GM21723 (cell line): Measurements from ENCODE around the gene STPG3.

Experiments
- ATAC-seq: cut with Tn5 transposase; IDR thresholded peaks from one replicate; pipeline ENCODE4 v1.9.1; 2021; ENCODE audit warnings: mild to moderate bottlenecking, moderate library complexity; ENCODE audit not compliant: unreplicated experiment

Gene STPG3

DNA sequence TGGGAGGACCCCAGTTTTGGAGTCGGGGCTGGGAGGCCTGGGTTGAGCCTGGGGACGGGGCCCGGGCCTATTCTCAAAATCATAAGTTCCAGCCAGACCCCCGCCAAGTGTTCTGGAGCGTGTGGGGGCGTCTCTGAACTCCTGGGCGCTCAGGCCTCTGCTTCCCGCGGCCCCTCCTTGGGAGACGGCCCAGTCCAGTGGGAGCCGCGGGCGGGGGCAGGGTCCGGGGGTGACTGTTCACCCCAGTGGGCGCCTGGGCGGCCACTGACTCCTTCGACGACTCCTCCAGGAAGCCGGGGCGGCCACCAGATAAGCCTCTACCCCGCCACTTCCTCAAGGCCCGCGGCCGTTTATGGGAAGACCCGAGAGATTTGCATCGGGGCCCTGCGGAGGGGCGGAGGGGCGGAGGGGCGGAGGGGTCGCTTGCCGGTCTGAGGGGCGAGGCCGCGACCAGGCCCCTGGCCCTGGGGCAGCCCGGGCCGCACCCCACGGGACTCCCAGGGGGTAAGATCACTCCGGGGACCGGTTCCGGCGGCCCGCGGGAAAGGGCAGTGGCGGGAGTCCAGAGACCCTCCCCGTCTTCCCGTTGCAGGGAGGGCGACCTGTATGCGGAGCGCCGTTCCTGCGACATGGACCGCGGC lies 27.1 kb downstream of the STPG3 start:
- ATAC-seq: no peak

DNA sequence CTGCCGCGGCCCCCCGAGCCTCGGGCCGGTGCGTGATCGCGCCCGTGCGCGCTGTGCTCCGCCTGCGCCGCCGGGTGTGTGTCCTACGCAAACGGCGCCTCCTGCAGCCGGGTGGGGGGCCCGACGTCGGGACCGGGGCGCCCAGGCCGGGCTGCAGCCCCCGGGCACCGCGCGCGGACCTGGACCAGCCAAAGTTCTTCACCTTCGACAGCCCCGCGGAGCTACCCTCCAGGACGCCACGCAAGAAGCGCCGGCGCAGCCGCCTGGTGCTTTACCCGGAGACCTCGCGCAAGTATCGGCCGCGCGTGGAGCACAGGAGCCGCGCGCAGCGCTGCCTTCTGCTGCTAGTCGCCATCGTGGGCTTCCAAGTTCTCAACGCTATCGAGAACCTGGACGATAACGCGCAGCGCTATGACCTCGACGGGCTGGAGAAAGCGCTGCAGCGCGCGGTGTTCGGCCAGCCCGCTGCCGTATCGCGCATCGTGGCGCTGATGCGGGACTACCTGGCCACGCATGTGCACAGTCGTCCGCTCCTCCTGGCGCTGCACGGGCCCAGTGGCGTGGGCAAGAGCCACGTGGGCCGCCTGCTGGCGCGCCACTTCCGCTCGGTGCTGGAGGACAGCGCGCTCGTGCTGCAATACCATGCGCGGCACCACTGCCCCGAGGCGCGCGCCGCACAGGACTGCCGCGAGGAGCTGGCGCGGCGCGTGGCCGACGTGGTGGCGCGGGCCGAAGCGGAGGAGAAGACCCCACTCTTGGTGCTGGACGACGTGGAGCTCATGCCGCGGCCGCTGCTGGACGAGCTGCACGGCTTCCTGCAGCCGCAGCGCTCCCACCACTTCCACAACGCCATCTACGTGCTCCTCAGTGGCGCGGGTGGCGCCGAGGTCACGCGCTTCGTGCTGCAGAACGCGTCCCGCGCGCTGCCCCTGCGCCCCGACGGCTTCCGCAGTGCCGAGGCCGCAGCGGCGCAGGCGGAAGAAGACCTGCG lies 27.9 kb downstream of the STPG3 start:
- ATAC-seq: no peak

DNA sequence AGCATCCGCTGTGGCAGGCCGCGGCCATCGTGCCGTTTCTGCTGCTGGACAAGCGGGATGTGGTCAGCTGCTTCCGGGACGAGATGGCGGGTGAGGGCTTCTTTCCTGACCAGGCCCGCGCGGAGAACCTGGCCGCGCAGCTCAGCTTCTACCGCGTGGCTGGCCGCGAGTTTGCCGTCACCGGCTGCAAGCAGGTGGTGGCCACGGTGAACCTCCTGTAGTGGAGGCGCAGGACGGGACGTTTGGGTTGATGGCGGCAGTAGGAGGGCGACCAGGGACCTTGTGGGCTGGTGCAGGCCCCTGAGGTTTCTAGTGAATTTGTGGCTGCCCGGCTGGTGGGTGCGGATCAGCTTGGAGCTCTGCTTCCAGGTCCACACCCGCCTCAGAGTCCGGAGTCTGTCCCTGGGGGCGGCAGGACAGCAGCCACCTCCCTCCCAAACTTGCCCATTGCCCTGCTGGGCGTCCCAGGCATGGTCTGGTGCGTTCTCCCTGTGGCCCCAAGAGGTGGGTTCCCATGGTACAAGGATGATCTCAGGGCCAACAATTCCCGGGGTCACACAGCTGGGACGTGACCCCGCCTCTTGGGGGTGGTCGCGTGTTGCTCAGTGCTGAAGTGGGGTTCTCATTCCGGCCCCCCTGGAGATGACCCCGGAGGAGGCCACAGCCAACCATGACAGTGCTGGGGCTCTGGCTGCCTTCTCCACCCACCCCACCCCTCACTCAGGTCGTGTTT lies 28.8 kb downstream of the STPG3 start:
- no peak for ATAC-seq

DNA sequence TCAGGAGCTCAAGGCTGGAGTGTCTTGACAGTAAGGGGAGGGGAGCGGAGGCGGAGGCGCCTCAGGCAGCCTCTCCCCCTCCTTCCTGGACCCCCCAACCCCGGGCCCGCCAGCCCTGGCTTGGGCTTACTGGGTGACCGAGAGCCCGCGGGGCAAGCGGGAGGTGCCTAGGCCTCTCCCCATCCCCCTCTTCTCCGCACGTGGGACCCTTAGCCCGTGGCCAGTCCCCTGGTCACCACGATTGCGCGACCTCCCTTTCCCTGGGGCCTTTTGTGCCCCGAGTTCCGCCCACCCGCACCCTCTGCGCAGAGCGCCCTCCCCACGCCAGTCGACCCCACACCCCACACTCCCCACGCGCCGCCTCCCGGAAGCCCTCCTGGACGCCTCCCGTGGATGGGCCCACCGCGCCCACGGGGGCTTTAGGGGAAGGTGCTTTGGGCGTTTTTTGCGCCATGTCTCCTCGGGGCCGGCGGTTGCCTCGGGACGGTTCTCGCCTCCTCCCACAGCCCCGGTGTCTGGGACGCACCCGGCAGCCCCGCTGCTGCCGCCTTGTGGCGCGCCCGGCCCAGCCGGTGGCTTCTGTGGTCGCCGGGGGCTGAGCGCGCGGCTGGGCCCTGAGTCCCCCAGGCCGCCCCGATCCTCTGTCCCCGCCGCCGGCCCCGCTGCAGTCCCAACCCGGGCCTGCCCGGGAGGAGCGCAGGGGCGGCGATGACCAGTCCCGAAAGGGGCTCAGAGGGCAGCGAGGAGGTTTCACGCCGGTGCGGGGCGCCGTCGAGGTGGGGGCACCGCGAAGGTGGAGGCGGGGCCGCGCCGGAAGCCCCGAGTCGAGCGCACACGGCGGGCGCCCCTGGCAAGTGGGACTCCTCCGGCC lies 29.6 kb downstream of the STPG3 start:
- ATAC-seq: no peak

DNA sequence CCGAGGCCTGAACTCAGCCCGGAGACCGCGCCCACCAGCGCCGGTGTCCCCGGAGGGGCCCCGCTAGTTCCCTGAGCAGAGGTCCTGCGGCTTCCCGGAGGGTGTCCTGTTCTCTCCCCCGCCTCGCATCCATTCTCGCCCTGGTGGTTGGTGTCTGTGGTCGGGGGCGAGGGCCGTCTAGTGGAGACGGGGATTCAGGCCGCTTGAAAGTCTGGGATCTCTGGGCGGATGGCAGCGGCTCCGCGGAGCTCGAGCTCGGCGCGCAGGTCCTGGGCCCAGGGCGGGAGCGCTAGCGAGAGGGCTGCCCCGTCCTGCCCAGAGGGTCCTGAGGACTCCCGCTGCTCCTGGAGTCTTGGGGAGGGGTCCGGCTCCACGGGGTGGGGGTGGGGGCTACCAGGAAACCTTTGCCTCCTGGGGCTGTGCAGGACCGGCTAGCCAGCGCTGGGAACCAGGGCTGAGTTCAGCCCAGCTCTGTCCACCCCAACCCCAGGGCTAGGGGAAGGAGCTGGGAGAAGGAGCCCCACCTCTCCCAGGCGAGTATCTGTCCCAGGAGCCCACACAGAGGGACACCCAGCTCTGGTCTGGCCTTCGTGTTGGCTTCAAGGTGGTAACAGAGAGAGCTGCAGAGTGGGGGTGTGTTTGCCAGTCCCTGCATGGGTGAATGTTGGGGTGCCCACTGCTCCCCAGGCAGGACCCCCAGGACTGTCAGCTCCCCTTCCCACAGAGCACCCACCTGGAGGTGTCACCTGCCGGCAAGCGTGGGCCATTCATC lies 30.4 kb downstream of the STPG3 start:
- ATAC-seq: no peak

DNA sequence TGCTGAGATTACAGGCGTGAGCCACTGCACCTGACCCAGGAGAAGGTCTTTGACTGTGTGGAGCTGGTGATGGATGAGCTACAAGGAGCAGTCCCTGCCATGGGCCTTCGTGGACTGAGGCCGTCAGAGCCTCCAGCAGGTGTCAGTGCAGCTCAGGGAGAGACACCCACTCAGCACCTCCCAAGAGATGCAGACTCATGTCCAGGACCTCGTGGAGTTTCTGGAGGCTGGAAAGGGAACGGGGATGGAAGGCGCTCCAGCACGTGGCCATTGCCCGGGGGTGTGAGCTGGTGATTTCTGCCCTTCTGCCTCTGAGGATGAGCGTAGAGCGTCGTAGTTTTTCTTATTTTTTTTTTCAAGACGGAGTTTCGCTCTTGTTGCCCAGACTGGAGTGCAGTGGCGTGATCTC lies 35.9 kb downstream of the STPG3 start:
- no peak for ATAC-seq

DNA sequence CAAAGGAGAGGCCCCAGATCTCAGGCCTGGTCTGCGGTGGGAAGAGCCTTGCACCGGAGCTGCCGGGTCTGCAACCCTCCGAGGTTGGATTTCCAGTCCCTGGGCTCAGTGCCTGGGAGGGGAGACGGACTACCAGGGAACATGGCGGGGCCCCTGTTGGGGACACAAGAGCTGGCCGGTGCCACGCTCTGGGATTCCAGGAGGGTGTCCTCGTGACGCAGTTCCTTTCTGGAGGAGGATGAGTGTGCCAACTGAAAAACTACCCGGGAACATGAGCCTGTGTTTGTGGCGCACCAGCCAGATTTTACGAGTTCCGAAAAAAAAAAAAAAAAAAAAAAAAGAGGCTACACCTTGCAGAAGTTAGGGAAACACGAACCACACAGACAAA lies 42.0 kb downstream of the STPG3 start:
- no peak for ATAC-seq

DNA sequence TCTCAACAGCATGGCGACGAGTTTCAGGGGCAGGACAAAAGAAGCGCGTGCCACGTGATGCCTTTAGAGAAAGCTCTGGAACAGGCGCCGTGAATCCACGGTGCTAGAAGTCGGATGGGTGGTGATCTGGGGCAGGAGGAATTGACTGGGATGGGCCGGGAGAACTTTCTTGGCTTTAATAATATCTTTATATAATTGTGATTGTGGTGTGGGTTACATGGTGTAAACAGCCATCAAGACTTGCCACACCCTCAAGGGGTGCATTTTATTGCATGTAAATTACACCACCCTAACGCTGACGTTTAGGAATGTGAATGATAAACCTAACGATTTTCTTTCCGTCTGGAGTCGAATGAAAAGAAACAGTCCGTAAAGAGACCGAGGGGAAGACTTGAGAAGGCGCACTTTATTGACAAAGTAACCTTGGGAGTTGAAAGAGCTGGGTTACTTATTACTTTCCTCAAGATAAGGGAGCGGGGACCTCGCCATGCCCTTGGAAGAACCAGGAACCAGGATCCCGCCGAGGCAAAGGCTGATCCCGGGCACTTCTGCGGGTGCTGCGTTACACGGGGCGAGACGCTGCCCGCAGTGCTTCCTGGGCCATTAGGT lies 42.5 kb downstream of the STPG3 start:
- ATAC-seq: no peak

DNA sequence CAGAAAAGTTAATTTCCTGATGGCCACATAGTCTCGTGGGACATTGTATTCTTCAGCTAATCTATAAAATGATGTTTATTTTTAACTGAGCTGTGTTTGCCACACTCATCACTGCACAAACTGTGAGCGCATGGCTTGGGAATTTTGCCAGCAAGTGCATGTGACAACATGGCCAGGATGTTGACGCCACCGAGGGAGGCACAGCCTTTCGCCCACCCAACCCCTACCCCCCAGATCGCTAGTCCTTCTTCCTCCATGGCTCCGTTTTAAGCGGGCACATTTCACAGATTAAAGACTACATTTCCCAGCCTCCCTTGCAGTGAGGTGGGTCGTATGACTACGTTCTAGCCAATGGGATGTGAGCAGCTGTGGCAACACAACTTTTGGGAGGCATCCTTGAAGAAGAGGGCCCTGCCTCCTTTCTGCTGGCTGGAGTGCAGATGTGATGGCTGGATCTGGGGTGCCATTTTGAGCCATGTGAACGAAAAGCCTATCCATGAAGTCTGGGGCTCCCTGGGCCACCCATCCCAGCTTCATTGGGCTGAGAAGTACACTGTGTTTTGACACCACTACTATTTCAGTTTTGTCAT lies 43.1 kb downstream of the STPG3 start:
- ATAC-seq: no peak

DNA sequence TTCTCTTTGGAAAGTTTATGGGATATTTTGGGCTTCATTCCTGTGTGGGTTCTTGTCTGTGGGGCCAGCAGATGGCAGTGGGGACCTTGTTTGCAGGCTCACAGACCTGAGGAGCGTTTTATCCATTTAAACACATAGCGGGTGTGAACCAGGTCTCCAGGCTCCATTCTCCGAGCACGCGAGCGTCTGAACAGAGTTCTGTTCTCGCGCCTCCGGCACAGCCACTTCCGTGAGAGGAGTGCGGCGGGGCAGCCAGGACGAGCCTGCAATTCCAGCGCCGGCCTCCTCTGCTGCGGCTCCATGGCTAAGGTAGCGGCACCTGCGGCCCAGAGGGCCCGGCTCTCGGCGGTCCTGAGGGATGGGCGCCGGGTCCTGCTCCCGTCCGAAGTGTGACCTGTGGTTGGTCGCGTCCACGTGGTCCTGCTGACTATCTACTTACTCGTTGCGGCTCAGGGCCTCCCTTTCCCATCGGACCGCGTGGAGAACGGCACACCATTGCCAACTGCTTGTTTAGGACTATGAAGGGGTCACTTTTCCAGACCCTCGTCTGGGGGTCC lies 43.7 kb downstream of the STPG3 start:
- ATAC-seq: no peak

DNA sequence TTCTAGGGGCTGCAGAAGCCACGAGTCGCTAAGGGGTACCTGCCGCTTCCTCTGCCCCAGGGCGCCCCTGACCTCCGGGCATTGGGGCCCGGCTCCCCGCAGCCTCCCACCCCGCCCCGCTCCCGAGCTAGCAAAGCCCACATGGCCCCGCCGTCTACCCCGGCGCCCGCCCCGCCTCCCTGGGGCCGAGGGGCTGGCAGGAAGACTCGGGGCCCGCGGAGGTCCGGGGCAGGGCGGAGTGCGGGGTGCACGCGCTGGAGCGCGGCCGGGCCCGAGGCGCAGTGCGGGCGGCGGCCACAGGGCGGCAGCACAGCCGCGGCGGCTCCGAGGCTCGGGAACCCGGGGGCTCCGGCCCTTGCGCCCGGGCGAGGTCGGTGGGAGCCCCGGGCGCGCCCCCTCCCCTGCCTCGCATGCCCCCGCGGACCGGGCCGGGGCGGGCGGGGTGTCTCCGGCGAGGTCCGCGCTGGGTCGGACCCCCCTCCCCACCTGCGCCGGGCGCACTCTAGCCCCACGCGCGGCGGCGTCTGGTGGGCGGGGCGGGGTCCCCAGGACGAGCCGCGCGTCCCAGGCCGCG lies 44.2 kb downstream of the STPG3 start:
- no peak for ATAC-seq

DNA sequence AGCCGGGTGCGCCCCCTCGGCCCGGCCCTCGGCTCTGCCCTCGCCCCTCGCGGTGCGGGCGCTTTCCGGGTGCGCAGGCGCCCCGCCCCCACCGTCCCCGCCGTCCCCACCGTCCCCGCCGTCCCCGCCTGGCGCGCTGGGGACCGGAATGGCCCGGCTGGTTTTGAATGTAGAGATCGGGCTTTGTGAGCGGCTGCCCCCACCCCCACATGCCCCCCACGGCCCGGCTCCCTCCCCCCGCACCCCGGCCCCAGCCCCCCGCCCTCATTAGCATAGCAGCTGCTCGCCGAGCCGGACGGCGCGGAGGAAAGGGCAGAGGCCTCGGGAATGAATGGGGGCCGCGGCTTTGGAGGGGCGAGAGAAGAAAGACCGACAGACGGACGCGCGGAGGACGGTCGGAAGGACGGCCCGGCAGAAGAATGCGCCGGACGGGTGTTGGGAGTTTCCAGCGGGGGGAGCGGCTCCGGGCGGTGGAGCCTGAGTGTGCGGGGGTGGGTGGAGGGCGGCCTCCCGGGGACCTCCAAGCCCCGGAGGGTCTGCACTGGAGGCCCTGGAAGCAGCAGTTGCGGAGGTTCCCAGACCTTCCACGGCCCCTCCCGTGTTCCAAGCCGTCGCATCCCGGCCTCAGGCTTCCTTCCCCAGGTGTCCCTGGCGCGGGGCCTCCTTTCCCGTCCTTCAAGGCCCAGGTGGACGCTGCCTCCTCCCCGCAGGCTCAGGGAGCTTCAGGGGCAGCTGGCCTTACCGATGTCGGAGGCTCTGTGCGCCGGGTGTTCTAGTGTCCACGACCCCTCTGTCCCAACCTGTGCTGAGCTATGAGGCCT lies 45.0 kb downstream of the STPG3 start:
- ATAC-seq: no peak

DNA sequence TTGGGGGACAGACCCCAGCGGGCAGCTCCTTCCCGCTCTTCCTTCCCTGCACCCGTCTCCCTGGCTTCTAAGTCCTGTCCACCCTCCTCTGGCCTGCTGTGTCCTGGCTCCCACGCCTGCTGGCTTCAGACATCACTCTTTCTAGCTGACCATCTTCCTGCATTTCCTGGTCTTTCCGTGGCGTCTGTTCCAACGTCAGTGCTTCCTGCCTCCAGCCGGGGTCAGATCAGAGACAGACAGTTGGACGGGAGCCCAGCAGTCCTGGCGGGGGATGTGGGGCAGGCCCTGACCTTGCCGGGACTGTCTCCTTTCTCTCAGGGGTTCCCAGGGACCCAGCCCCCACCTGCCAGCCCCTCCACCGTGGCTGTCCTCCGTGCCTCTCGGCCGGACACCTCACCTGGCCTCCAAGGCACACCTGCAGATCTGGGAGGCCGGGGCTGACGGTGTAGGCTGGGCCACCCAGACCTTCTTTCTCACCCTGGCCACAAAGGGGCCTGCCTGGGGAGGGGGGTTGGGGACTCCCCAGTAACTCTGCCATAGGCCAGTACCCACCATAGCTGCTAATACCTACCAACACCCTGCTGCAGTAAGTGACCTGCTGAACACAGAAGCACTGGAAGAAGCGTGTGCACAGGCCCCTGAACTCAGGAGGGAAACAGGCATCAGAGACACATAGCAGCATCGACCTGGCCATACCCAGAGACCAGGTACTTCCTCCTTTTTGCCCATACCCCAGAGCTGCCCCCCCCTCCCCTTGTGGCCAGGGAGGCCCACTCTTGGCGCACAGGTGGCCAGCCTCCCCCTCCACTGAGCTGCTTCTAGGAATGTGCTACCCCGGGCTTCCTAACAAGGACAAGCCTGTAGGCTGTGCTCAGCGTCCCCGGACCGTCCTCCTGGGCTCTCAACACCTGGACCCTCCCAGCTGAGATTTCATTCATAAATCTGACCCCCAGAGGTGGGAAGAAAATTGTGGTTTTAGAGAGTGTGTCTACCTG lies 45.9 kb downstream of the STPG3 start:
- no peak for ATAC-seq

DNA sequence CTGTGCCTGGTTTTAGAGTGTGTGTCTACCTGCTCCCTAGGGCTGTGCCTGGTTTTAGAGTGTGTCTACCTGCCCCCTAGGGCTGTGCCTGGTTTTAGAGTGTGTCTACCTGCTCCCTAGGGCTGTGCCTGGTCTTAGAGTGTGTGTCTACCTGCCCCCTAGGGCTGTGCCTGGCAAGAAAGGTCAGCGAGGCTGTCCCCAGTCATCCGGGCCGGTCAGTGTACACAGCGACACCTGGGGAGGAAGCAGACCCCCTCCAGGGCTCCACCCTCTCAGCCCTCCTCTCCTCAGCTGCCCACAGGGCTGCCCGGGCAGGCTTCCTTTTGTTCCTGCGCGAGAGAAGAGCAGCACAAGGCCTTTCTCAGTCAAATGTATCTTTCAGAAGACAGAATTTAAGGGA lies 46.9 kb downstream of the STPG3 start:
- ATAC-seq: no peak

DNA sequence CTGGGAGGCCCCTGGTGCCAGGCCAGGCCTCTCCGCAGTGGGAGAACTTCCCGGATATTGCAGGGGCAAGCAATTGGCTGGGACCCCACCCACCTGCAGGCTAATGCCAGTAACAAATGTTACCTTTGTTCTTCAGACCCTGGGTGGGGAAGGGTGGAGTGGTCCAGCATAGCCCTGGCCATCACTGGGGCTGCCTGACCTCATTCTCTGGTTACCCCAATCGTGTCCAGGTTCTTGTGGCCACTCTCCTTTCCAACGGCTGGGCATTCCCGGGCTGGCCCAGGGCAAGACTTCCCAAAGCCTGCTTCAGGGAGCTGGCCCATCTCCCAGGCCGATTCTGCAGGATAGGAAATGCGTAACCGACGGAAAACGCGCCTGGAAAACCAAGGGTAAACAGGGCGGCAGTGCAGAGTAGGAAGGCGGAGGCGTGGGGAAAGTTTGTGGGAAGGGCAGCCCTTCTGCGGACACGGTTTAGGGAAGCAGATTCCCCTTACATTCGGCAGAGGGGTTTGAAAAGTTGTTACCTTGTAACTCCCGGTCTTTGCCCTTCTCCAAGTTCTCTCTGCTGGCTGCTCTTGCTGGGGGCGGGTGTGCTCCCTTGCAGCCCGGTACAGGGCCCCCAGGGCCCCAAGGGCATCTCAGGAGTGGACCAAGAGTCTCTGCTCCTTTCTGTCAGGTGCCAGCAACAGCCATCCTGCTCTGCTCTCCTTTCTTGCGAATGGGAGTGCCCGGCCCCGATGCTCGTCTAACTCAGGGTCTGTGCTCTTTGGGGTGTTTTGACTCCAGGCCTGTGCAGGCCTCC lies 47.5 kb downstream of the STPG3 start:
- ATAC-seq: no peak

DNA sequence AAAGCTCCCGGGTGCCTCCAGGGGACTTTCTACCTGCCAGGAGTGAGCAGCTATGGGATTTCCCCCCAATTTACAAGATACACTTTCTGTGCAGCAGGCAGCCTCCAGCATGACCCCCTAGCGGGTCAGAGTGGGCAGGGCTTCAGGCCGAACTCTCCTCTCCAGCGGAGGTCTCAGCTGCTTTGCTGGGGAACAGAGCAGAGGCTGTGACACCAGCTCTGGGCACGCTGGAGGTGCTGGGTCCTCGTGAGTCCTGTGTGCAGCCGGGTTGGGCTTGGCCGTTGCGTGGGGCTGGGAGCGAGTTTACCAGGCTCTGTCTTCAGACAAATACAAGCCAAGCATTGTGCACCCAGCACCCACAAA lies 48.1 kb downstream of the STPG3 start:
- no peak for ATAC-seq
